Upper lobe of left lung (tissue), 4 donors: ENCODE measurements around the gene CDK2.

ENCODE experiments used
- CTCF ChIP-seq, 6 experiments: fragments of 450-650 bp in 4 of 6; fragments of 200-600 bp in 2 of 6; sonication (generic) in 2 of 6; IDR thresholded peaks; one replicate each; pipeline ENCODE4 v1.5.1; 2016 to 2019; ENCODE audit warnings: antibody characterized with exemption in 6 of 6
- EP300 ChIP-seq, 4 donors: sonication (generic); formaldehyde crosslinking; IDR thresholded peaks; one replicate each; pipeline ENCODE4 v1.5.1; 2017; ENCODE audit warnings: antibody characterized with exemption in 4 of 4, control low read depth in 2 of 4
- POLR2A ChIP-seq, 4 donors: fragments of 450-650 bp; IDR thresholded peaks; one replicate each; pipeline ENCODE4 v1.5.1; 2016 to 2017; ENCODE audit warnings: antibody characterized with exemption in 4 of 4, mild to moderate bottlenecking in 2 of 4
- POLR2AphosphoS5 ChIP-seq, 2 donors: sonication (generic); formaldehyde crosslinking; IDR thresholded peaks; one replicate each; pipeline ENCODE4 v1.5.1; 2017; ENCODE audit warnings: antibody characterized with exemption in 2 of 2

GRCh38 chr12:55965240-55965639 is 1.4 kb upstream of the CDK2 start:
- no peak for TF ChIP-seq POLR2A (IDR thresholded peaks at IDR 0.05)
- TF ChIP-seq POLR2AphosphoS5 (IDR thresholded peaks at IDR 0.05): no peak
- no peak for TF ChIP-seq CTCF (IDR thresholded peaks at IDR 0.05)
- TF ChIP-seq EP300 (IDR thresholded peaks at IDR 0.05): no peak
